Kidney capillary endothelial cell (primary cell): ENCODE results near the gene GAPT.
"Not testable (repeated sequence)": the region's sequence is repeated elsewhere in the genome, so short reads cannot be mapped to it uniquely, and the experiment has no call there.

ENCODE experiments used
- DNase-seq: peaks from one replicate; pipeline ENCODE4 v3.0.0-alpha.2; 2018; ENCODE audit warnings: low spot score

GAPT gene

DNA sequence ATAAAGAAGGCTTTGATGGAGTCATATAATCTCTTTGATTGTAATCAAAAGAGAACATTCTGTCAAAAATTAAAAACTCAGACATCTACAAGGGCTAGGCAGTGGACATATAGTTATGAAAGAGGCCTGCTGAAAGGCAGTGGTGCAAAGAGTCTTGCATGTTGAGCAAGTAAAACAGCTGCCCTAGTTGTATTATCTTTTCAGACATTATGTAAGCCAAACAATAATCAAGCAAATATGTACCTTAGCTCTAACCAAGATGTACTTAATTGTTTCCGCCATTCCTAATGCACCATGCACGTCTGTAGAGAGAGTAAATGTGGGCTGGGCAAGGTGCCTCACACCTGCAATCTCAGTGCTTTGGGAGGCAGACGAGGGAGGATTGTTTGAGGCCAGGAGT lies 14.3 kb downstream of the GAPT start:
- DNase-seq = no peak

DNA sequence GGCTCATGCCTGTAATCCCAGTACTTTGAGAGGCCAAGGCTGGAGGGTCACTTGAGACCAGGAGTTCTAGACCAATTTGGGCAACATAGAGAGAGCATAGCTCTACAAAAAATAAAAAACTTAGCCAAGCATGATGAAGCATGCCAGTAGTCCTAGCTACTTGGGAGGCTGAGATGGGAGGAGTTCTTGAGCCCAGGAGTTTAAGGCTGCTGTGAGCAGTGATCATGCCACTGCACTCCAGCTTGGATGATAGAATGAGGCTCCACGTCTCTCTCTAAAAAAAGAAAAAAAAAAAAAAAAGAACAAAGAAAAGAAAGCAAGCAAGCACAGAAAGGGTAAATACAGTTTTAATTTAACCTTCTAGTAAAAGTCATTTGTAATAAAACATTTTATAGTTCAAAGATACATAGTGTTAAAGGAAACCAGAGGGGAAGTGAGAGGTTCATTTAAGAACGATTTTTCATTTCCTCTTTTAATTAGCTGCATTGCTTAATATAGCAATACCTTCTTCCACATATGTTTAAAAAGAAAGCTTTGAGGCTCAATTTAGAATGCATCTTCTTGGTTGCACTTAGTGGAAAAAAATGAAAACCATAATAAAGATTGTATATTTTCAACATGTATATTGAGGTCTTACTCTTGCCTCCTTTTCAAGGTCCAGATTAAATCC lies 14.9 kb downstream of the GAPT start:
- DNase-seq = no peak

DNA sequence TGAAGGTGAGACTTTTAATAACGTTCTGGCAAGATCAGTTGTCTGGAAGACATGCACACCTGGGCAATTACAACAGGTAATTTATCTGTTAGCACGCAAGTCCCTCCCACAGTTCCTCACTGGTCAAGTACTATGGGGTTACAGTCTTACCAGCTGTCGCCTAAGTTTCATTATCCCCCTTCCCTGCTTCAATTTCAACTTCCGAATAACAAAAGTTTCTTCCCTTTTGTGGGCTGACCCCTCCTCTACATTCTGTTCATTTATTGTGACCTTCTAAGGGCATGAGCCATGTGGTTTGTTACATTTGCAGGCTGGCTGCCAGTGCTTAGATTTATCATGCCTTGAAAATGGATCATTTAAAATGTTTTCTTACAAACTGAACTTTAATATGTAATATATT lies 16.5 kb downstream of the GAPT start:
- no peak for DNase-seq

DNA sequence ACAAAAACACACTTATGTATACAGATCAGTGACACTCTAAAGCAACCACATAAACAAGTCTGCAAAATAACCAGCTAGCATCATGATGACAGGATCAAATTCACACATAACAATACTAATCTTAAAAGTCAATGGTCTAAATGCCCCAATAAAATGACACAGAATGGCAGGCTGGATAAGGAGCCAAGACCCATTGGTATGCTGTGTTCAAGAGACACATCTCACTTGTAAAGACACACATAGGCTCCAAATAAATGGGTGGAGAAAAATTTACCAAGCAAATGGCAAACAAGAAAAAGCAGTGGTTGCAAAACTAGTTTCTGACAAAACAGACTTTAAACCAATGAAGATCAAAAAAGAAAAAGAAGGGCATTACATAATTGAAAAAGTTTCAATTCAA lies 26.0 kb downstream of the GAPT start:
- no peak for DNase-seq

DNA sequence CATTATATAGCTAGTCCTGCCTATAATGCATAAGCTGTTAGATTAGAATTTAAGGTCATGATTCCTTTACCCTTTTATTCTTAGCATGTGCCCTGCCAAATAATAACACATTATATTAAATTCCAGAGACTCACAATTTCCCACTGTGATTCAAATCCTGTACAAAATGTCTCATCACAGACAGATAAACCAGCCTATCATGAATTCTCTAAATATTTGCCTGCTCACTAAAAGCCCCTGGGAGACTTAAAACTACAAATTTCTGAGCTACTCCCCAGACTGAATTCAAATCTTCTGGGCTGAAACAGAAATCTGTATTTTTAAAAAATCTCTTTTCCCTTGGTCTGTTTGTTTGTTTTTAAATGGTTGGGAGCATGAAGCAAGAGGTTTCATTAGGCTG lies 32.7 kb downstream of the GAPT start:
- DNase-seq = no peak

DNA sequence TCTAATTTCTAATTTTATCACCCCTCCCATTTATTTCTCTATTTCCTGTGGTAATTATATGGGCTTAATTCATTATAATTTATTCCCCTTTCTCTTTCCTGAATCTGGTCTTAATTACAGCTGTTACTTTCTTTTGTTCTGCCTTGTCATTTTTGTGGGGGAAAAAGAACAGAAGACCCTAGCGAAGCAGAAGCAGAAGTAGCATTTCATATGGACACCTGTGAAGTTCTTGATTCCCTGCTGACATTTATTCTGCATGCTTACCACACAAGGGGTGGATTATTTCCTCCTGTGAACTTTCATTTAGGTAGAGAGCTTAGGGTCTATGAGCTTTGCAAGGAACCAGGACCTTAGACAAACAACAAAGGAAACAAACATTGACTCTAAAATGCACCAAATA lies 33.3 kb downstream of the GAPT start:
- no peak for DNase-seq

DNA sequence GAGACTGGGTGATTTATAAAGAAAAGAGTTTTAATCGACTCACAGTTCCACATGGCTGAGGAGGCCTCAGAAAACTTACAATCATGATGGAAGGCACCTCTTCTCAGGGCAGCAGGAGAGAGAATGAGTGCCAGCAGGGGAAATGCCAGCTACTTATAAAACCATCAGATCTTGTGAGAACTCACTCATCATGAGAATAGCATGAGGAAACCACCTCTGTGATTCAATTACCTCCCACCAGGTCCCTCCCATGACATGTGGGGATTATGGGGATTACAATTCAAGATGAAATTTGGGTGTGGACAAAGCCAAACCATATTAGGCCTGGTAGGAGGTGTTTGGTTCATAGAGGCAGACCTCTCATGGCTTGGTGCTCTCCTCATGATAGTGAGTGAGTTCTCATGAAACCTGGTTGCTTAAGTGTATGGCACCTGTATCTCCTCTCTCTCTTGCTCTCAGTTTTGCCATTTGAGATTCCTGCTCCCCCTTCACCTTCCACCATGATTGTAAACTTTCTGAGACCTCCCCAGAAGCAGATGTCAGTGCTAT lies 39.8 kb downstream of the GAPT start:
- DNase-seq = no peak

DNA sequence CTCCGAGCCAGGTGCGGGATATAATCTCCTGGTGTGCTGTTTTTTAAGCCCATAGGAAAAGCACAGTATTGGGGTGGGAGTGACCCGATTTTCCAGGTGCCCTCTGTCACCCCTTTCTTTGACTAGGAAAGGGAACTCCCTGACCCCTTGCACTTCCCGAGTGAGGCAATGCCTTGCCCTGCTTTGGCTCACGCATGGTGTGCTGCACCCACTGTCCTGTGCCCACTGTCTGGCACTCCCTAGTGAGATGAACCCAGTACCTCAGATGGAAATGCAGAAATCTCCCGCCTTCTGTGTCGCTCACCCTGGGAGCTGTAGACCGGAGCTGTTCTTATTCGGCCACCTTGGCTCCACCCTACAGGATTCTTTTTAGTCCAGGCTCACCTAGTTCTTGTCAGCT lies 50.7 kb downstream of the GAPT start:
- not testable (repeated sequence) for DNase-seq

DNA sequence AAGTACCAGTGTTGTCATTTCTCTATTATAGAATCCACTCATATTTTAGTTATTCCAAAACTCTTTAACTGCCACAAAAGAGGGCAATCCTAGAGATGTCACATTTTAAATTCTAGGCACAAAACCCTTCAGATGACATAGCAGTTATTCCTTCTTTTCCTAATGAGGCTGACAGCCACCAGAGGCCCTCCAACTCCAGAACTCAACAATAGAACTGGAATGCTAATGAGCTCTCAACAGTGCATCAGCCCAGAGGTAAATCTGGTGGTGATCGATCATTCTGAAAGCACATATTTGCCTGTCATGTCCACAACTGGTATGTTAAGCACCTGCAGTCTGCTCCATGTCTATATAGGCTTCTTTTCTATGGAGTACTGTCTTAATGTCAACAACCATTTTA lies 51.5 kb downstream of the GAPT start:
- DNase-seq = no peak

DNA sequence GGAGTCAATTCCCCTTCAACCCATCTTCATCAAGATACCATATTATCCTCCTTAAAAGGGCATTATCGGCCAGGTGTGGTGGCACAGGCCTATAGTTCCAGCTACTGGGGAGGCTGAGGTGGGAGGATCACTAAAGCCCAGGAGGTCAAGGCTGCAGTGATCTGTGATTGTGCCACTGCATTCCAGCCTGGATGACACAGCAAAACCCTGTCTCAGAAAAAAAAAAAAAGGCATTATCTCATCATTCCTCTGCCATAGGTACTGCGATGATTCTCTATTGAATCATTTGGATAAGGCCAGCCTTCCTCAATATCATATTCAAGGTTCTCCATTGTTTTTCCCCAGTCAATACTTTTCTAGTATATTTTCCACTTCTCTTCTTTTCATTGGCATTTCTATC lies 52.5 kb downstream of the GAPT start:
- DNase-seq = no peak

DNA sequence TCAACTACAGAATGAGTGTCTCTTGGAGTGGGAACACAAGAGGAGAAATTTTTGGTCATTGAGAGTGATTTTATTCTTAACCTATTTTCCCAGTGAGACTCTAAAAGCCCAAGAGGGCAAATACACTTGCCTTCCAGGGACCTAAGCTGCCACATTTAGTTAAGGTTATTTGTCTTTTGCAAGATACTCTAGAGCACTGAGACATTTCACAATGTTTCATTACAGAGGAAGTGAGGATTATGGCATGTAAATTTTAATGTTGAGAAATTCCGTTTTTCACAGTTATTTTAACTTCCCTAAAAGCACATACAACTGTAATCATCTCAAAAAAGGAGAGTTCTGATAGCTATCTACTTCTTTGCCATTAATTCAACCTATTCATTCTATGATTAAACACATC lies 53.0 kb downstream of the GAPT start:
- DNase-seq = no peak

DNA sequence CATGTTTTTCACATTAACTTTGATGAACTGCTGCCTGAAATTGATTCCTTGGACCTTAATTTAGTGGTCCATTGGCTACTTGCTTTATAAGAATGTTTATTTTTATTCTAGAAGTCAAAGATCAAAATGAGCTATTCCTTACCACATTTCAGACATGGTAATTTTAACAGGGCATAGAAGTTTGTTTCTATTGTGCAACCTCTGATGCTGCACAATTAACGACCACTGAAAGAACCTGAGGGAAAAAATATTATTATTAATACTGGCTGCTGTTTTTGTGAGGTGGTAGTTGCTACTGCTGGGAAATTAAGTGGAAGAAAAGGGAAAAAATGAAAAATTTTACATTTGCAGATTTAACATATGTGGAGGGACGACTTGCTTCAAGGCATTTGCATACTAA lies 53.7 kb downstream of the GAPT start:
- DNase-seq = no peak

DNA sequence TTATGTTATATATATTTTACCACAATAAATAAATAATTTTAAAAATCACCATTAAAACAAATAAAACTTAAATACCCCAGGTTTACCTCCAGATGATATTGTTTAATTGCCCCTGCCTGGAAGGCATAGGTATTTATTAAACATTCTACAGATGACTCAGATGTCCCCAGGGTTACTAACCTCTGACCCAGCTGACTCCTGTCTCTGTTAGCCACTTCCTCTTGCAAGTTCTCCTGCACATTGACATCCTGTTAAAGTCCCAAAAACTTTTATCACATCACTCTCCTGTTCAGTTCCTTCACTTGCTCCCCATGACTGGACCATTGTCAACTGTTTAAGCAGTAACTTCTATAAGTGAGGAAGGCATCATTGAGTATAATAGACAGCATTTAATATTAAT lies 54.7 kb downstream of the GAPT start:
- peak; percentile 20 for DNase-seq
